H1 (cell line): Measurements from ENCODE around the gene PPM1G. TPM values are rescaled to one million over a fixed set of nuclear protein-coding genes. Genes with fewer than 3 reads are reported as not detected.

Experiments
- E2F6 ChIP-seq: IDR thresholded peaks from 2 replicates; pipeline ENCODE4 v1.6.1; 2012; ENCODE audit warnings: inconsistent platforms
- KDM4A ChIP-seq: IDR thresholded peaks from one replicate; pipeline ENCODE4 v1.7.1; 2012; ENCODE audit warnings: low read depth, mild to moderate bottlenecking, moderate library complexity, low read length, inconsistent platforms; ENCODE audit not compliant: severe bottlenecking
- MAFK ChIP-seq: IDR thresholded peaks from 2 replicates; pipeline ENCODE4 v1.6.1; 2012; ENCODE audit warnings: low read depth, mild to moderate bottlenecking, improper control_type of control experiment, low read length
- RNF2 ChIP-seq: fragments of 200-900, 300-1000 bp; sonication (generic); IDR thresholded peaks from 2 replicates; pipeline ENCODE4 v1.7.1; 2016; ENCODE audit warnings: borderline replicate concordance, low read depth, mild to moderate bottlenecking, antibody characterized with exemption, low read length; ENCODE audit not compliant: poor library complexity, severe bottlenecking; ENCODE audit errors: missing control alignments
- TAF1 ChIP-seq: IDR thresholded peaks from 2 replicates; pipeline ENCODE4 v1.6.1; 2011; ENCODE audit warnings: mild to moderate bottlenecking, low read depth, low read length
- TAF7 ChIP-seq: optimal IDR thresholded peaks from 2 replicates; pipeline ENCODE3; 2011; ENCODE audit warnings: low read depth, mild to moderate bottlenecking, inconsistent platforms, low read length, moderate library complexity, borderline replicate concordance
- TBP ChIP-seq: IDR thresholded peaks from 2 replicates; pipeline ENCODE4 v1.6.1; 2011; ENCODE audit warnings: low read depth, low read length, improper control_type of control experiment
- USF2 ChIP-seq: IDR thresholded peaks from 2 replicates; pipeline ENCODE4 v1.6.1; 2011; ENCODE audit warnings: low read length, improper control_type of control experiment
- polyA plus RNA-seq, 7 experiments: library from polyadenylated mRNA; depleted of rRNA in 3 of 7; stranded (reverse) in 5 of 7; unstranded in 2 of 7; fragments of >200 nt in 5 of 7; fragments of 200-250 nt in 2 of 7; gene quantifications; 1 replicate in 5 of 7; 2 replicates in 1 of 7; 4 replicates in 1 of 7; pipeline versions ENCODE4 v1.2.1 to v1.2.3, GENCODE V29; 2011 to 2013; ENCODE audit warnings: missing spikeins in 2 of 7, mixed read lengths in 2 of 7
- total RNA-seq: library from RNA; stranded (reverse); fragmentation: NEBNext Ultra II Directional; extraction: Animal tissue kit (Norgen Biotek cat#: 25700); gene quantifications from 2 replicates; pipeline ENCODE4 v1.2.1, GENCODE V29; 2021

PPM1G gene
- total and polyA plus RNA-seq, 2 of the 8 experiments (the other 6 are each of a cell fraction or from before 2014, with no cell fraction given): 73.3 to 203 TPM

GRCh38 chr2:27363933-27364332 is 45.5 kb downstream of the PPM1G start (continued):
- TF ChIP-seq KDM4A (no peak), RNF2 (no peak), TBP (no peak), USF2 (no peak), MAFK (no peak), TAF7 (no peak), E2F6 (no peak), TAF1 (no peak)
